Testis (tissue), 2 donors: ENCODE results near the gene ZNF765.

ENCODE experiments used
- CTCF ChIP-seq, 3 experiments: fragments of 450-650 bp in 2 of 3; fragments of 200-600 bp in 1 of 3; sonication (generic) in 1 of 3; IDR thresholded peaks; one replicate each; pipeline ENCODE4 v1.5.1; 2016 to 2019; ENCODE audit warnings: antibody characterized with exemption in 3 of 3, mild to moderate bottlenecking in 2 of 3, moderate library complexity in 1 of 3
- POLR2A ChIP-seq: fragments of 450-650 bp; IDR thresholded peaks from one replicate; pipeline ENCODE4 v1.6.1; 2017; ENCODE audit warnings: antibody characterized with exemption, mild to moderate bottlenecking, moderate library complexity

DNA sequence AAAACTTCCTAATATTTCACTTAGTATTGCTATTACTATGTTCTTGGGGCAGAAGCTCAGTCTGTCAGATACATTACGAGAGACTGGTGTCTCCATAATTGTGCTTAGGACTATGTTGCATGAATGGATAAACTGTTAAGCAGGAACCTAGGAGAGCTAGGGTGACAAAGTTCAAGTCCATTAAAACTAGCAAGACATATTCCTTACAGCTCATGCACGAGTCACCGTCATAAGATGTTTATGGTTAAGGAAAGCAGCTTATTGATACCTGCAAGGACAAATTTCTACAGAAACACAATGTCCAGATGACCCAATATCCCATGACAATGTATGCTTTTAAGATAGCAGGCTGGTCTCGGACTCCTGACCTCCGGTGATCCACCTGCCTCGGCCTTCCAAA is 66.9 kb downstream of the ZNF765 start:
- TF ChIP-seq CTCF (IDR thresholded peaks at IDR 0.05) = no peak
- no peak for TF ChIP-seq POLR2A
